Panc1 (cell line): ENCODE data around the gene SERTAD2. TPM values are rescaled to one million over a fixed set of nuclear protein-coding genes. Genes with fewer than 3 reads are reported as not detected.

Experiments
- ATAC-seq: fragments of 200-7000 bp; cut with Tn5 transposase; 2 replicates; pipeline ENCODE4 v1.9.1; 2020; ENCODE audit warnings: mild to moderate bottlenecking, moderate library complexity
- BruUV-seq: library from RNA; stranded (reverse); fragments of 400-500 nt; replicated peaks from 2 replicates; lab custom pipeline; 2021; lab: Mats Ljungman, UMichigan
- CTCF ChIA-PET: fragments of 300-600 bp; sonication (Branson Sonifier 250); formaldehyde crosslinking; loops from one replicate; lab custom pipeline; 2022; ENCODE audit warnings: antibody characterized with exemption; lab: Charles Lee
- POLR2A ChIA-PET: fragments of 300-600 bp; sonication (Branson Sonifier 250); formaldehyde crosslinking; loops from one replicate; lab custom pipeline; 2022; ENCODE audit warnings: antibody characterized with exemption; lab: Charles Lee
- DNase-seq: peaks from one replicate; pipeline ENCODE4 v3.0.0-alpha.2; 2010; ENCODE audit warnings: low read depth, low spot score
- H3K27ac ChIP-seq: 2 replicates; pipeline ENCODE4 v1.5.1; 2011; ENCODE audit warnings: mild to moderate bottlenecking, low read length, inconsistent platforms
- H3K27me3 ChIP-seq: fragments of 200-500 bp; sonication (Bioruptor generic); 2 replicates; pipeline ENCODE4 v1.6.0; 2014; ENCODE audit warnings: low read length, inconsistent platforms; ENCODE audit not compliant: control insufficient read depth, insufficient read depth
- H3K36me3 ChIP-seq: fragments of 200-500 bp; sonication (Bioruptor generic); 2 replicates; pipeline ENCODE4 v1.5.1; 2014; ENCODE audit warnings: inconsistent platforms, mild to moderate bottlenecking, low read length, moderate library complexity; ENCODE audit not compliant: control insufficient read depth, insufficient read depth
- H3K4me1 ChIP-seq: 2 replicates; pipeline ENCODE4 v1.5.1; 2011; ENCODE audit warnings: inconsistent platforms, mild to moderate bottlenecking, low read length, moderate library complexity; ENCODE audit not compliant: control insufficient read depth, insufficient read depth
- H3K4me3 ChIP-seq, 2 experiments: 2 replicates each; pipeline ENCODE4 v1.5.1; 2011 to 2012; ENCODE audit warnings: low read depth in 2 of 2, low read length in 2 of 2, mild to moderate bottlenecking in 2 of 2, inconsistent platforms in 1 of 2, moderate library complexity in 1 of 2
- H3K9me3 ChIP-seq: fragments of 200-500 bp; sonication (Bioruptor generic); 2 replicates; pipeline ENCODE4 v1.5.1; 2014; ENCODE audit warnings: low read depth, mild to moderate bottlenecking, inconsistent platforms, low read length, moderate library complexity; ENCODE audit not compliant: control insufficient read depth, insufficient read depth
- POLR2AphosphoS5 ChIP-seq: IDR thresholded peaks from 2 replicates; pipeline ENCODE4 v1.6.1; 2012; ENCODE audit warnings: mild to moderate bottlenecking, low read depth, low read length, moderate library complexity
- SIN3A ChIP-seq: IDR thresholded peaks from 2 replicates; pipeline ENCODE4 v1.6.1; 2012; ENCODE audit warnings: low read depth, mild to moderate bottlenecking, low read length, moderate library complexity, borderline replicate concordance; ENCODE audit not compliant: insufficient read depth
- TCF7L2 ChIP-seq: IDR thresholded peaks from 2 replicates; pipeline ENCODE4 v1.6.1; 2011; ENCODE audit warnings: mild to moderate bottlenecking, low read depth, low read length, inconsistent platforms
- in situ Hi-C: cut with HindIII; loops from 2 replicates; pipeline ENCODE4 v1.10.0; 2016; ENCODE audit warnings: low sequenced_read_pairs, low pct_unique_long_range_greater_than_20kb
- intact Hi-C: fragments of 100-400 bp; cut with micrococcal nuclease; formaldehyde crosslinking; loops from one replicate; pipeline ENCODE4 v1.10.0; 2022; ENCODE audit not compliant: unreplicated experiment
- total RNA-seq: library from RNA; stranded (reverse); gene quantifications from one replicate; pipeline ENCODE4 v1.2.1, GENCODE V29; 2021; ENCODE audit not compliant: unreplicated experiment
- TF ChIP-seq, protein P1 (sequence below): fragments of 450-650 bp; IDR thresholded peaks from 2 replicates; pipeline ENCODE4 v1.5.1; 2017; ENCODE audit warnings: mild to moderate bottlenecking
- TF ChIP-seq, protein P2 (sequence below), 2 experiments: IDR thresholded peaks; 2 replicates each; pipeline ENCODE4 v1.6.1; 2011 to 2012; ENCODE audit warnings: low read depth in 2 of 2, control low read depth in 1 of 2, low read length in 1 of 2, mild to moderate bottlenecking in 1 of 2, moderate library complexity in 1 of 2; ENCODE audit not compliant: insufficient read depth in 1 of 2

The SERTAD2 gene
- total RNA-seq, 1 experiment from 2014 or later: 24.3 TPM

- DNase-seq: no peak
These were observed 26.6 kb downstream of the SERTAD2 start for GRCh38 chr2:64626963-64627760.

DNA sequence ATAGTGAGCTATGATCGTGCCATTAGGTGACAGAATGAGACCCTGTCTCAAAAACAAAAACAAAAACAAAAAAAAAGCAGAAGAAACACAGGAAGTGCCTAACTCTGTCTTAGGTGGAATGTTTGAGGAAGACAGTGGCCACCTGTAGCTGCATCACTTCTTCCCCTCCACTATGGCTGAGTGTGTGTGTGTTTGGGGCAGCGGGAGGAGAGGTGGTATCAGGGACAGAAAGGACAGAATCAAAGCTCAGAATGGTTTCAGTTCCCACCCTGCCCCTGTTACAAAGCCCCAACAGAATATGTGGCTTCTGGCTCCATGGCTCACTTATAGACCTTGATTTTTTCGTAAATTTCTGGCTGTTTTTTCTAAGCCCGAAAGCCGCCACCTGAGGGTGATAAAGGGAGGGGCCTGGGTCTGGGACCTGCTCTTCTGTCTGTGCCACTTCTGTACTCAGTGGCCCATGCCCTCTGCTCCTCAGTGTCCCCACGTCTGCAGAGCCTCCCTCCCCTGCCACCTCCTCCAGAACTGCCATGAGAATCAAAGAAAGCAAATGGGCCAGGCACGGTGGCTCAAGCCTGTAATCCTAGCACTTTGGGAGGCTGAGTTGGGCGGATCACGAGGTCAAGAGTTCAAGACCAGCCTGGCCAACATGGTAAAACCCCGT is 27.4 kb downstream of the SERTAD2 start:
- no TSS peak for BruUV-seq
- in situ Hi-C loops: no loop called here
- TF ChIP-seq, protein P1, sequence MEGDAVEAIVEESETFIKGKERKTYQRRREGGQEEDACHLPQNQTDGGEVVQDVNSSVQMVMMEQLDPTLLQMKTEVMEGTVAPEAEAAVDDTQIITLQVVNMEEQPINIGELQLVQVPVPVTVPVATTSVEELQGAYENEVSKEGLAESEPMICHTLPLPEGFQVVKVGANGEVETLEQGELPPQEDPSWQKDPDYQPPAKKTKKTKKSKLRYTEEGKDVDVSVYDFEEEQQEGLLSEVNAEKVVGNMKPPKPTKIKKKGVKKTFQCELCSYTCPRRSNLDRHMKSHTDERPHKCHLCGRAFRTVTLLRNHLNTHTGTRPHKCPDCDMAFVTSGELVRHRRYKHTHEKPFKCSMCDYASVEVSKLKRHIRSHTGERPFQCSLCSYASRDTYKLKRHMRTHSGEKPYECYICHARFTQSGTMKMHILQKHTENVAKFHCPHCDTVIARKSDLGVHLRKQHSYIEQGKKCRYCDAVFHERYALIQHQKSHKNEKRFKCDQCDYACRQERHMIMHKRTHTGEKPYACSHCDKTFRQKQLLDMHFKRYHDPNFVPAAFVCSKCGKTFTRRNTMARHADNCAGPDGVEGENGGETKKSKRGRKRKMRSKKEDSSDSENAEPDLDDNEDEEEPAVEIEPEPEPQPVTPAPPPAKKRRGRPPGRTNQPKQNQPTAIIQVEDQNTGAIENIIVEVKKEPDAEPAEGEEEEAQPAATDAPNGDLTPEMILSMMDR: no peak

More at GRCh38 chr2:64626963-64627760, 26.6 kb downstream of the SERTAD2 start:
- TF ChIP-seq, protein P2, sequence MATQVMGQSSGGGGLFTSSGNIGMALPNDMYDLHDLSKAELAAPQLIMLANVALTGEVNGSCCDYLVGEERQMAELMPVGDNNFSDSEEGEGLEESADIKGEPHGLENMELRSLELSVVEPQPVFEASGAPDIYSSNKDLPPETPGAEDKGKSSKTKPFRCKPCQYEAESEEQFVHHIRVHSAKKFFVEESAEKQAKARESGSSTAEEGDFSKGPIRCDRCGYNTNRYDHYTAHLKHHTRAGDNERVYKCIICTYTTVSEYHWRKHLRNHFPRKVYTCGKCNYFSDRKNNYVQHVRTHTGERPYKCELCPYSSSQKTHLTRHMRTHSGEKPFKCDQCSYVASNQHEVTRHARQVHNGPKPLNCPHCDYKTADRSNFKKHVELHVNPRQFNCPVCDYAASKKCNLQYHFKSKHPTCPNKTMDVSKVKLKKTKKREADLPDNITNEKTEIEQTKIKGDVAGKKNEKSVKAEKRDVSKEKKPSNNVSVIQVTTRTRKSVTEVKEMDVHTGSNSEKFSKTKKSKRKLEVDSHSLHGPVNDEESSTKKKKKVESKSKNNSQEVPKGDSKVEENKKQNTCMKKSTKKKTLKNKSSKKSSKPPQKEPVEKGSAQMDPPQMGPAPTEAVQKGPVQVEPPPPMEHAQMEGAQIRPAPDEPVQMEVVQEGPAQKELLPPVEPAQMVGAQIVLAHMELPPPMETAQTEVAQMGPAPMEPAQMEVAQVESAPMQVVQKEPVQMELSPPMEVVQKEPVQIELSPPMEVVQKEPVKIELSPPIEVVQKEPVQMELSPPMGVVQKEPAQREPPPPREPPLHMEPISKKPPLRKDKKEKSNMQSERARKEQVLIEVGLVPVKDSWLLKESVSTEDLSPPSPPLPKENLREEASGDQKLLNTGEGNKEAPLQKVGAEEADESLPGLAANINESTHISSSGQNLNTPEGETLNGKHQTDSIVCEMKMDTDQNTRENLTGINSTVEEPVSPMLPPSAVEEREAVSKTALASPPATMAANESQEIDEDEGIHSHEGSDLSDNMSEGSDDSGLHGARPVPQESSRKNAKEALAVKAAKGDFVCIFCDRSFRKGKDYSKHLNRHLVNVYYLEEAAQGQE (IDR thresholded peaks at IDR 0.05; ENCODE audit: insufficient read depth in 1 of 2, low read depth in 2 of 2, low read length in 1 of 2): no peak
- TF ChIP-seq, protein P1: no peak
- TF ChIP-seq SIN3A (no peak), TCF7L2 (no peak), POLR2AphosphoS5 (no peak)
- ChIA-PET POLR2A (interaction anchor here (0.7 kb wide), 1 partner anchor 115 kb away, joined by 4 read pairs; no protein-coding TSS in a partner anchor), CTCF (interaction anchor here (0.6 kb wide), 1 partner anchor 9 kb away, joined by 3 read pairs; no protein-coding TSS in a partner anchor)
- ATAC-seq: 0 out of 2 replicates have a peak, but pooled peaks have one; percentile 7
- Histone ChIP-seq H3K27me3 (no peaks in the 10 kb centered on the region), H3K4me1 (no peaks in the 10 kb centered on the region), H3K27ac (no peak overlapping the region), H3K4me3 (no peak overlapping the region), H3K36me3 (no peaks in the 10 kb centered on the region; the same call in 1 of the 2 replicates), H3K9me3 (no peaks in the 10 kb centered on the region)
- no TSS peak for BruUV-seq
- in situ Hi-C loops (no loop called here), intact Hi-C loops (no loop called here)

More for the DNA sequence above, 27.4 kb downstream of the SERTAD2 start:
- no peaks in the 10 kb centered on the region for H3K4me1 ChIP-seq
- H3K27me3 ChIP-seq: no peaks in the 10 kb centered on the region
- DNase-seq (no peak), ATAC-seq (no peak)
- intact Hi-C loops: no loop called here
- H3K9me3 ChIP-seq: no peaks in the 10 kb centered on the region
- no peak overlapping the region for H3K4me3 ChIP-seq
- ChIA-PET CTCF (no interaction called here), POLR2A (no interaction called here)
- H3K27ac ChIP-seq: no peak overlapping the region
- H3K36me3 ChIP-seq: no peaks in the 10 kb centered on the region
